ENCODE results near the gene JAKMIP2. TPM values are rescaled to one million over a fixed set of nuclear protein-coding genes. Genes with fewer than 3 reads are reported as not detected.

JAKMIP2 gene
- total and polyA plus RNA-seq, 10 of the 15 experiments (the other 5 are each of a cell fraction or from before 2014, with no cell fraction given) = 0.51 to 1.8 (median 0.89) TPM

- H3K36me3 ChIP-seq (ENCODE audit: control insufficient read depth in 2 of 2, insufficient read depth in 2 of 2, low read length in 1 of 2) = no peaks in the 10 kb centered on the region
- H3K27ac ChIP-seq (ENCODE audit: control insufficient read depth, insufficient read depth) = no peak overlapping the region
- no TSS peak for BruUV-seq (replicated peaks)
- POLR2A ChIA-PET = no interaction called here
- no peak for FAIRE-seq
- no peak for DNase-seq (ENCODE audit: low read depth, low spot score)
- no peaks in the 10 kb centered on the region for H3K27me3 ChIP-seq (replicated peaks in 1 of 2; ENCODE audit: control insufficient read depth in 2 of 2, insufficient read depth in 2 of 2, low read length in 1 of 2)
- in situ Hi-C loops (cut with MboI) (no loop called here), intact Hi-C loops (cut with micrococcal nuclease; ENCODE audit: unreplicated experiment) (no loop called here)
- TF ChIP-seq ZZZ3 (IDR thresholded peaks at IDR 0.05; ENCODE audit: control insufficient read depth, insufficient read length, low read depth) (no peak), KAT2A (conservative IDR thresholded peaks at IDR 0.05; ENCODE audit: control insufficient read depth, low read depth, low read length) (no peak), NRF1 (conservative IDR thresholded peaks at IDR 0.05; ENCODE audit: low read depth, low read length) (no peak), SUZ12 (IDR thresholded peaks at IDR 0.05; ENCODE audit: unreplicated experiment) (no peak), ELK1 (IDR thresholded peaks at IDR 0.05; ENCODE audit: low read depth, low read length) (no peak), ZNF687 (IDR thresholded peaks at IDR 0.05) (no peak), USF1 (IDR thresholded peaks at IDR 0.05; ENCODE audit: borderline replicate concordance, extremely low read length, insufficient read depth, low read depth, low read length) (no peak), TCF7 (IDR thresholded peaks at IDR 0.05; ENCODE audit: borderline replicate concordance) (no peak), SP1 (IDR thresholded peaks at IDR 0.05; ENCODE audit: low read depth, low read length) (no peak), BMI1 (IDR thresholded peaks at IDR 0.05; ENCODE audit: borderline replicate concordance) (no peak), E2F4 (IDR thresholded peaks at IDR 0.05; ENCODE audit: low read depth, low read length) (no peak)
- no peaks in the 10 kb centered on the region for H3K4me1 ChIP-seq (ENCODE audit: control insufficient read depth, insufficient read depth, low read length)
- no peak overlapping the region for H2AFZ ChIP-seq (ENCODE audit: control insufficient read depth, low read depth, low read length)
- CTCF ChIA-PET = interaction anchor here (0.8 to 2.8 kb wide), 2 partner anchors 190 to 192 kb away, joined by 3 to 20 read pairs; no protein-coding TSS in a partner anchor
- no peaks in the 10 kb centered on the region for H4K20me1 ChIP-seq (ENCODE audit: control insufficient read depth, insufficient read depth)
- ATAC-seq = no peak
- no peaks in the 10 kb centered on the region for H3K9me3 ChIP-seq (replicated peaks; ENCODE audit: control insufficient read depth, insufficient read depth, low read length)
- SMC1A ChIA-PET (ENCODE audit: uncharacterized antibody, unreplicated experiment) = no interaction called here
- no peak overlapping the region for H3K4me3 ChIP-seq
- H3K4me2 ChIP-seq (ENCODE audit: control insufficient read depth, insufficient read depth) = no peak overlapping the region
- WGBS (ENCODE audit: insufficient coverage, insufficient replicate concordance, low lambda C conversion rate, missing lambda C conversion rate) = 0% methylated on average over 1 of the region's 1 CpG
- RAD21 ChIA-PET (ENCODE audit: unreplicated experiment) = no interaction called here
- no peaks in the 10 kb centered on the region for H3K79me2 ChIP-seq (ENCODE audit: control insufficient read depth, insufficient read depth, low read length)
- H3K9ac ChIP-seq (ENCODE audit: control insufficient read depth, insufficient read depth, low read length) = no peak overlapping the region
These were observed 36.8 kb upstream of the JAKMIP2 start for GRCh38 chr5:147819261-147819770.

Measured in GM12878 (cell line).